ENCODE measurements around the gene DOCK11.

DOCK11 gene

GRCh38 chrX:118534716-118535493, 39.3 kb downstream of the DOCK11 start:
- DNase-seq = no peak

DNA sequence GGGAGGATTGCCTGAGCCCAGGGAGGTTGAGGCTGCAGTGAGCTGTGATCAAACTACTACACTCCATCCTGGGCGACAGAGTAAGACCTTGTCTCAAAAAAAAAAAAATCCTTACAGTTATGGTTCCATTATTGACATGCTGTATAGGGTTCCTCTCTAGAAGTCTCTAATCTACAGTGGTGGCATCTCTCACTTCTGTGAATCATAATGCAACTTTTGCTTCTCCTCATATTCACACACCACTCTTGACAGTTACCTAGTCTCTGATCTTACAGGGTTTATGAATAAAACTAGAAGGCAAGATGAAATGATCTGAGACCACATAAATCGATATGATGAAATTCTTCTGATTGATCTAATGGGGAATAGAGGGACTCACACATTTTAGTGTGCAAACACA, 40.6 kb downstream of the DOCK11 start:
- no peak for DNase-seq

- DNase-seq = no peak
Observed at GRCh38 chrX:118536687-118537461, 41.3 kb downstream of the DOCK11 start.

- DNase-seq = no peak
Observed at GRCh38 chrX:118538386-118538785, 42.8 kb downstream of the DOCK11 start.

- no peak for DNase-seq
Observed at GRCh38 chrX:118540342-118540741, 44.7 kb downstream of the DOCK11 start.

DNA sequence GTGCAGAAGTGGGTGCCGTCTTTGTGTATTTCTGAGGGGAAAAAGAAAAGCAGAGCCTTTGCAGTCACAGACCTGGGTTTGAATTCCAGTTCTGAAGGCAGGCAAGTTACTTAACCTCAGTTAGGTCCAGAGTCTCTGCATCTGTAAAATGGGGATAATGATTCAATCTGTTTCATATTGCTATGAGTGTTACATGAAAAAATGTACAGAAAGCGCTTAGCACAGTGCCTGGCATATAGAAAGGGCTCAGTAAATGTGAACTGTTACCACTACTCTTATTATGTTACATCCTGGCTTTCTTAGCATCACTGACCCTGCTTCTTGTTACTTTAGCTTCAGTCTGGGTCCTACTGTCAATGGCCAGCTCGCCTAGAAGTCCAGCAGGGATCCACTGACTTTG, 45.9 kb downstream of the DOCK11 start:
- DNase-seq = no peak

GRCh38 chrX:118545510-118545909, 49.9 kb downstream of the DOCK11 start:
- DNase-seq = no peak

- no peak for DNase-seq
Observed at GRCh38 chrX:118548841-118549240, 53.2 kb downstream of the DOCK11 start.

- DNase-seq = no peak
Observed at GRCh38 chrX:118550792-118551191, 55.2 kb downstream of the DOCK11 start.

GRCh38 chrX:118551426-118551825, 55.8 kb downstream of the DOCK11 start:
- no peak for DNase-seq

GRCh38 chrX:118552121-118552900, 56.7 kb downstream of the DOCK11 start:
- no peak for DNase-seq

- no peak for DNase-seq
Observed at GRCh38 chrX:118553042-118553710, 57.6 kb downstream of the DOCK11 start.

DNA sequence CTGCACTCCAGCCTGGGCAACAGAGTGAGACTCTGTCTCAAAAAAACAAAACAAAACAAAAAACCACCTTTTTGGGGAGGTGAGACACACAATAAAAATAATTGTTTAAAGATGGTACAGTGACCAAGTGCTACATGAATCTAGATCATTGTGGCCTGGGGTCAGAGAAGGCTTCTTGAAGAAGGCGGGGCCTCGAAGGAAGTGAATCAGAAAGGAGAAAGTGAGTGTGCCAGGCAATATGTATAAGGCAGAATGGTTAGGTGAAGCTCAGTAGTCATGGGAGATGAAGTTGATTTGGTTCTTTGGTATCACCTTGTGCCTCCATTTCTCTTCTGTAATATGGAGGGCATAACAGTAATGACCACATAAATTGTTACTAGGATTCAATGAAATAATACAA, 58.9 kb downstream of the DOCK11 start:
- no peak for DNase-seq

DNA sequence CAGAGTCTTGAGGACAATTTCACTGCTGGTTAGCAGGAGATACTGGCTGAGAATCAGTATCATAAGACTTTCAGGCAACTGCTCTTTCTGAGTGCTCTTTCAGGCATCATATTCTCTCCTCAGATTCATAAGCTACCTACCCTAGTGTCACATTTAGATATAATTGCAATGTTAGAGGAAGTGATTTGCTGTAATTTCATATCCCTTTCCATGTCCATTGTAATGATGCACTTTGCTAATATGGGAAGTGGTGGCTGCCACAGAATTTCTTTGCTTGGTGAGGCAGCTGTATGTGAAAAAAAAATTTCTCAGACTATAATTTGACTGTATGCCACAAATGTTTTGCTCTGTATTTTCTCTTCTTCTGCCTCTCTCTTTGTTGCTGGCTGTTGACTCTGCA, 63.3 kb downstream of the DOCK11 start:
- DNase-seq = no peak

DNA sequence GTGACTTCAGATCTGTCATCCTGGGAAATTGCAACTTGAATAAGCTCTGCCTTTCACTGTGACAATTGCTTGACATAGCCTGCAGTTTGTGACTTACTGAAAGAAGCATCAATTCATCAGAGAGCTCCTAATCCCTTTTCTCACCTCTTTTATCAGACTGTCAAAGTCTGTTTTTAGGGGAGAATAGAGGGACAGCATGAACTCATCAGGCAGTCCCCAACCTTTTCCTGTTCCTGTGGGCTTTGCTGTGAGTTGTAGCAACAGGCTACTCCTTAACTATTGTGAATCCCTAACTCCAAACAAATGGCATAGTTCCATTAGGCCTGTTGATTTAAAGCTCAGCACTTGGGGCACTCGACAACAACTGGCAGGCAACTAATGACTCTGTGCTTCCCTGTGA, 64.9 kb downstream of the DOCK11 start:
- DNase-seq = no peak

- DNase-seq = no peak
Observed at GRCh38 chrX:118562582-118563164, 67.1 kb downstream of the DOCK11 start.

GRCh38 chrX:118564498-118564897, 68.9 kb downstream of the DOCK11 start:
- DNase-seq = no peak

- DNase-seq = no peak
Observed at GRCh38 chrX:118565853-118566252, 70.2 kb downstream of the DOCK11 start.

- DNase-seq = no peak
Observed at GRCh38 chrX:118566359-118566758, 70.7 kb downstream of the DOCK11 start.

GRCh38 chrX:118569676-118570075, 74.1 kb downstream of the DOCK11 start:
- DNase-seq = no peak

DNA sequence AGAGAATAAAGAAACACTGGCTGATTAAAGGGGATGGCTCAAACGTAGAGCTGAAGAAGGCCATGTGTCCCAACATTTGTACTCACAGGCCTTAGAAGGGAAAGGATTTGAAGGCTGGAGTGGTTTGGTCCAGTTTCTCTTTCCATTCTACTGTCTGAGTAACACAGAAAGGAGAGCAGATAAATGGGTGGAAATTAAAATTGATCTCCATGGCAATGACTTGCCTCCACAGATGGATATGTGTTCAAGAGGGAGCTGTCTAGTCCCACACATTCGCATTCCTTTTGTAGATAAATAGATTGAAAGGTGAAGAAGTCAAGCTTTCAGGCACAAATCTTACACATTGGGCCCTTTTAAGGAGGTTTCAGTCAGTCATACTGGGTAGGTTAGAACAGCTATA, 74.6 kb downstream of the DOCK11 start:
- no peak for DNase-seq

DNA sequence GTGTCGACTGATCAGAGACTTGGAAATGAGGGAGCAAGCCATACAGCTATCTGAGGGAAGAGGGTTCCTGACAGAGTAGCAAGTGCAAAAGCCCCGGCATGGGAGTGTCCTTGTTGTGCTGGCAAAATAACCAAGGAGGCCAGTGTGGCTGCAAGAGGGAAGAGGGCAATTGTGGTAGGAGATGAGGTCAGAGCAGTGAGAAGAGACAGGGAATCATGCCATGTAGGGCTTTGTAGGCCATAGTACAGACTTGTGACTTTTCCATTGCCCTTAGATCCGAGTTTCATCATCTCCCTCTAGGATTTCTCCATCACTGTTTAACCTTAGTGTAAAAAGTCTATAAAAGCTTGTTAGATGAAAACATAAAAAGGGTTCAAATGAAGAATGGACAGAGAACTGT, 76.2 kb downstream of the DOCK11 start:
- no peak for DNase-seq

DNA sequence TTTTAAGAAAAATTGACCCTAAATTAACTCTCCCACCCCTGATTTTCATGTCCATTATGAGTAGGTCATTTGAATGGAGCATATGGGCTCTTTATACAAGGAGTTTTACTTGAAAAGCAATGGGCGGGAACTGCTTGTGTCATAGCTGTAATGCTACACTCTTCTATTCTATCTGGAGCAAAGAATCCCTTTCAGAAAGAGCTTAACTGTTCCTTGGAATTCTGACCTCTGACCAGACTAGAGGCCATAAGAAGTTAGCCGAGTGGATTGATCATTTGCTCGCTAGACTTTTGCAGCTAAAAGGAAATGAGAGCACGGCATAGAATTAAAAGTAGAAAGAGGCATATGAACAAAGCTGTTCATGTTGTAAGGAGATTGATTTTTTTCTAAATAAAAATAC, 79.1 kb downstream of the DOCK11 start:
- DNase-seq = no peak

Data from NCI-H1092 (cell line).